ENCODE data around the gene DNAJC5G.

DNA sequence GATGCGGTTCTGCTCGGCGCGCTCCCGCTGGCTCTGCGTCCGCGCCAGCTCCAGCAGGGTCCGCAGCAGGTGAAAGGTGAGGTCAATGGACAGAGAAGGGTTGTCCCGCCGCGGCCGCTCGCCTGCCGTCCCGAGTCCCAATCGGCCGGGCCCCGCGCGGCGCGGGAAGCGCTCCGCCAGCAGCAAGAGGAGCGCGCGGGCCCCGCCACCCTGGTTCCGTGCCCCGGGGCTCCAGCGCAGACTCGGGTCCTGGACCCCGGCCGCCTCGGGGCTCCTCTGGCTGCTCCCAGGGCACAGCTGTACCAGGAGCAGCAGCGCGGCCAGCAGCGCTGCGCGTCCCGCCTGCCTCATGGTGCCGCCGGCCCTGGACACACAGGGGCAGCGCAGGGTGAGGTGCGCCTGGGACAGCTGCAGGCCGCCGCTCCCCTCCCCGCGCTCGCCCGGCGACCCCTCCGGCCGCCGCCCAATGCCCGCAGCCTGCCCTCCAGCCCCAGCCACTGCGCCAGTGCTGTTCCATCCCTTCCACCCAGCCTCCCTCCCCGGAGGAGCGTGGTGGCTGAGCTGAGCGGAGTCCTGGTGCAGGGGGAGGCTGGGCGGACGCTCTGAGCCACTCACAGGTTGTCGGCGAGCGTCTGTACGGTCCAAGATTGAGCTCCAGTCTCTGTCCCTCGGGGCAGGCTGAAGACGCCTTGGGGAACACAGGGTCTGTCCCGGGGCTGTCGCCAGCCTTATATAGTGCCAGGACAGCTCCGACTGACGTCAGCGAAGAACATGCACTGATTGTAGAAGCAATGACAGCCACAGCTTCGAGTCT lies 32.5 kb downstream of the DNAJC5G start:
- TF ChIP-seq, protein P1, sequence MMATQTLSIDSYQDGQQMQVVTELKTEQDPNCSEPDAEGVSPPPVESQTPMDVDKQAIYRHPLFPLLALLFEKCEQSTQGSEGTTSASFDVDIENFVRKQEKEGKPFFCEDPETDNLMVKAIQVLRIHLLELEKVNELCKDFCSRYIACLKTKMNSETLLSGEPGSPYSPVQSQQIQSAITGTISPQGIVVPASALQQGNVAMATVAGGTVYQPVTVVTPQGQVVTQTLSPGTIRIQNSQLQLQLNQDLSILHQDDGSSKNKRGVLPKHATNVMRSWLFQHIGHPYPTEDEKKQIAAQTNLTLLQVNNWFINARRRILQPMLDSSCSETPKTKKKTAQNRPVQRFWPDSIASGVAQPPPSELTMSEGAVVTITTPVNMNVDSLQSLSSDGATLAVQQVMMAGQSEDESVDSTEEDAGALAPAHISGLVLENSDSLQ (IDR thresholded peaks at IDR 0.05), result no peak
- TF ChIP-seq SP1 (IDR thresholded peaks at IDR 0.05) (no peak), SUZ12 (IDR thresholded peaks at IDR 0.05) (no peak), TARDBP (IDR thresholded peaks at IDR 0.05) (no peak), ELF4 (IDR thresholded peaks at IDR 0.05) (no peak), LEF1 (IDR thresholded peaks at IDR 0.05; ENCODE audit: borderline replicate concordance) (no peak), FOXK2 (IDR thresholded peaks at IDR 0.05) (no peak), BHLHE40 (IDR thresholded peaks at IDR 0.05; ENCODE audit: borderline replicate concordance) (no peak), FOXA1 (IDR thresholded peaks at IDR 0.05) (no peak), ARNT (IDR thresholded peaks at IDR 0.05) (no peak), FOXM1 (IDR thresholded peaks at IDR 0.05; ENCODE audit: borderline replicate concordance) (no peak), HDGF (IDR thresholded peaks at IDR 0.05; ENCODE audit: borderline replicate concordance) (no peak), L3MBTL2 (conservative IDR thresholded peaks at IDR 0.05) (no peak), ZNF384 (IDR thresholded peaks at IDR 0.05) (no peak)
